GM19467 (cell line): ENCODE data around the gene LRP8.

Experiments used
- ATAC-seq: cut with Tn5 transposase; IDR thresholded peaks from one replicate; pipeline ENCODE4 v1.9.1; 2021; ENCODE audit warnings: mild to moderate bottlenecking, moderate library complexity; ENCODE audit not compliant: unreplicated experiment

The LRP8 gene

DNA sequence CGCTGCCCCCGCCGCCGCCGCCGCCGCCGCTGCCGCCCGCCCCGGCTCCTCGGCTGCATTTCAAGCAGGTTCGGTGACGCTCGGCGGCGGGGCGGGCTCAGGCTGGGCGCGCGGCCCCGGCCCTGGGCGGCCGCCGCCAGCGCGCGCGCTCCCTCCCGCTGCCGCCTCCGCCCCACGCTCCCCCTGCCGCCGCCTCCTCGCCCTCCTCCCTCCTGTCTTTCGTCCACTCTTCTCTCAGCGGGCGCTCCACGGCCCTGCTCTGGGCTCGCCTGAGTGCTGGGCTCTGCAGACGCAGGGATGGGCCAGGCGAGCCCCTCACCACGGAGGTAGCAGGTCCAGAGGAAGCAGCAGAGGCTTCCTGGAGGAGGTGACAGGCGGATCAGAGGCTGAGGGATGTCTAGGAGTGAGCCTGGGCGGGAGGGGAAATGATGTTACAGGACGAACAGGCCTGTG, at the start of gene LRP8:
LRP8 (minus strand) TSS at position 62 of the 453 bp plus-strand sequence. CDS start 158 bp downstream, outside the sequence.
- peak; percentile 37 for ATAC-seq

DNA sequence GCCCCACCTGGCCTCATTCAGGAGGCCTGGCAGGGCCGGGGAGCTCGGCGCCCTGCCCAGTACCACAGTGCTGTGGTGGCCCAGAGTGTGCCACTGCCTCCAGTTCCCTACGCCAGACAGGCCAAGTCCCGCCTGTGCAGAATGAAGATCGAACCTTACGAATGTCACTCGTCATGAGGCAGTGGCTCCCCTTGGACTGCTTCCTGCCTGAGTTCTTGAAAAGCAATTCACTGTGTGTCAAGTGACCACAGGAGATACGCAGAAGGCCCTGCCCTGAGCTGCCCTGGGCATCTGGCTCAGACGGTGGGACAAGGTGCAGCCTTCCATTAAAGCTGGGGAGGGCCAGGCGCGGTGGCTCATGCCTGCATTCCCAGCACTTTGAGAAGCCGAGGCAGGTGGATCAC, 49.6 kb upstream of the LRP8 start:
- ATAC-seq = no peak

DNA sequence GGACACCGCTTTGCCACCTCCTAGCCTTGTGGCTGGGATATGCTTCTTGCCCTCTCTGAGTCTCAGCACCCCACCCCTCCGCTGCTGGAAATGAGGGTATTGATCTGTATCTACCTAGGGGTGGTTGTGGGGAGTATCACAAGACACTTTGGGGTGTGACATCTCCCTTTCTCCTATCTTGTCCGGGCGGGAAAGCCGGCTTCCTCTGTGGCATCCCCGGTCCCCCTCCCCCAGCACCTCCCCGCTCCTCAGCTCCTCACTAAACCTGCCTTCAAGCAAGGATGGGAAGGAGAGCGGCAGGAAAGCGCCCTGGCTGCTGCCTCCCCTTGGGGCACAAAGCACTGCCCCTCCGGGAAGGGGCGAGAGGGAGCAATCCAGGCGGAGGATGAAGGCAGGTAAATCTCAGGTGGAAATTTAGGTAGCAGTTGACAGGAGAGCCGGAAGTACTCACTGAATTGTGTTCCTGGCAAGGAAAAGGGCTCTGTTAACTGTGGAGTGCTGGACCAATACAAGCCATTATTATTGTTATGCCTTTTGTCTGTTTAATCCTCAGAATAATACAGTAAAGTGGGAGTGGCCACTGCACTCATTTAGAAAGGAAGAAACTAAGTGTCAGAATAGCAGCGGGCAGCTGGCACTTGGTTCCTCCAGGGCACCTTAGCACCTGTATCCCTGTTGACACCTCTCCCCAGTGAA, 49.0 kb upstream of the LRP8 start:
- no peak for ATAC-seq

DNA sequence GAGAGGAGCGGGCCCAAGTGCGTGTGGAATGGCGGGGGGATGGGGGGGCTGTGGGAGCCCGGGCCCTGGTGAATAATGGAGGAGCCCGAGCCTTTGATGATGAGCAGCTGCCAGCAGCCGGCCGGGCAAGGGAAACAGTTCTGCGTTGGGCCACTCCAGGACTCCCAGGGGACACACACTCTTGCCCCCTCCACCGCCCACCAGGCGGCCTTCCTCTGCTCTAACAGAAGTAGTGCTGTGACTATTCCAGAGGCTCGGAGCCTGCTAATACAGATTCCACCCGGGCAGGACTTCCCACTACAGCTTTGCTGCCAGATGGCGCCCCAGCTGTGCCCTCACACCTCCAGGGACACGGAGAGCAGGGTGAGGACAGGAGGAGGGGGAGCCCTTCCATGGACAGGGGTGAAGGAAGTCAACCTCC, 48.2 kb upstream of the LRP8 start:
- ATAC-seq = no peak

DNA sequence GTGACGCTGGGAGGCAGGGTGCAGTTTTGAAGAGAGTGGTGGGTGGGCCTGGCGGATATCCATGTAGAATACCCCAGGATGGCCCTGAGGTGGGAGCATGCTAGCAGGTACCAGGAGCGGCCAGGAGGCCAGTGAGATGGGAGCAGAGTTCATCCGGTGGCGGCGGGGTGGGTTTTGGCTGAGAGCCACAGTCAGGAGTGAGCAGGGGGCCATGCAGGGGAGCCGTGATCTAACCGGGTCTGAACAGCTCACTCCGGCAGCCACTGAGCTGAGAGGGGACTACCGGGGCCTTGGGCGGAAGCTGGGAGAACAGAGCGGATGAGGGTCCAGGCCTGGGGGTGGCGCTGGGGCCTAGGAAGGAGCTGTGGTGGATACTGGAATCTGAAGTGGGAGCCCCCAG, 47.6 kb upstream of the LRP8 start:
- no peak for ATAC-seq

DNA sequence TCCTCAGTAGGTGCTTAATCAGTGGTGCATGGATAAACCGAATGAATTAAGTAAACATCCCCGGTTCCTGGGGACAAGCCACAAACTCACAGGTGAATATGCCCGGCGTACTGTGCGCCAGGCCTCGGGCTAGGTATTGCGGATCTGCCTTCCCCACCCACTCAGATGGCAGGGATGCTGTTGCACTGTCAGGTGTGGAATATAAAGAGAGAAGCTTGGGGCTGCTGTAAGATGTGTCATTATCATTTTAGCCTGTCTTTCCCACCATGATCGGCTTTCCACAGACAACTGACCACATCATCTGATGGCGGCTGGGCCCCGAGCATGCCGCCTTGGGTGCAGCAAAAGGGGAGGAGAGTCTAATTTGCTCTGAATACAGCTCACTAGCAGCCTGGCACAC, 45.4 kb upstream of the LRP8 start:
- no peak for ATAC-seq

DNA sequence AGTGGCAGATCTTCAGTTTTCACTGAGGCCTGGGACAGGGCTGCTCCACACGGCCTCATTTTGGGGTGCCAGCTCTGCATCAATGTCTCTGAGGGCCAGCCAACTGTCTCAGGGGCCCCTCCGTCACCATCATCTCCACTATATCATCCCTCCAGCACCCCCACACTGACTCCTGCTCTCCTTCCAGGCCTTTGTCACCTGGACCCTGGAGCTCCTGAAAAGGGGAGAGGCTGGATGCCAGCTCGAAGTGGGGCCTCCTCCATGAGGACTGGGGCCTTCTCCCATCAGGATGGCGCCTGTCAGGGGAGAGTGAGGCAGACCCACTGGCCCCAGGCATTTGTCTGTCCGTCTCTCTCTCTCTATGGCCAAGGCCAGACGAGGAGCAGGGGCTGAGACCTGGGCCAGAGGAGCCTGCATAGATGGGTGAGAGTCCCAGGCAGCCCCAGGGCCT, 44.7 kb upstream of the LRP8 start:
- ATAC-seq = no peak

DNA sequence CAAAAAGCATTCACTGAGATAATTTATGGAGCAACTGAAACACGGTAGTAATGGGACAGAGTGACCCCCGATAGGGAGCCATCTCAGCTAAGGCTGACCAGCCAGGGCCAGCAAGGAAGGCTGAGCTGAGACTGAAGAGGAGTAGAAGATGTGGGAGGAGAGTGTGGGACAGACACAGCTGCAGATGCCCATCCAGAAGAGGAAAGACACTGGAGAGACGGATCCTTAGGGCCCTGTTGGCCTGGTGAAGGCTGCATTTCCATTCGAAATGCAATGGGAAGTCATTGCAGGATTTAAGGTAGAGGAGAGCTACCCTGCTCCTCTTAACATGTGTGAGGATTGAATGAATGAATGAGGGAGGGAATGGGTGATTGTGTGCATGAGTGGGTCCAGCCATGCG, 44.0 kb upstream of the LRP8 start:
- no peak for ATAC-seq

DNA sequence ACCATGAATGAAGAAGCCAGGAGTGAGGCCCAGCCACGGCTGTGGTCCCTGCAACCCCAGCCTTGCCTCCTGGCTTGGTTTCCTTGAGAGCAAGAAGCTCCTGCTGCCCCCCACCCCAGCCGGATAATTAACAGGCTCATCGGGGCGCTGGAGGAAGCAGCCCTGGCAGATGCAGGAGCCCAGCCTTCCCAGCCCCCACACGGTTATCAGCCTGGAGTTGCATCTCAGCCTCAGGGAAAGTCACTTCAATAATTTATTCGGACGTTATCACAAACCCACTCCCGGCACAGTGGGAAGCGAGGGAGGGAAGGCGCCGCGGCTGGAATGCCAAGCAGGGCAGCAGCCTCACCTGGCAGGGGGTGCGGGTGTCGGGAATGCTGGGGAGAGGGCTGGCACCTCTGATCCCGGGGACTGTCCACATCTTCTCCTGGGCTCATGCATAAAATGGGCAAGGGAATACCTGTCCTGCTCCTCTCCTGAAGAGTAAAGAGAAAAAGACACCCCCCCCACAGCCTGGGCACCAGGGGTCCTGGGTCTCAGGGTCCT, 43.3 kb upstream of the LRP8 start:
- no peak for ATAC-seq

DNA sequence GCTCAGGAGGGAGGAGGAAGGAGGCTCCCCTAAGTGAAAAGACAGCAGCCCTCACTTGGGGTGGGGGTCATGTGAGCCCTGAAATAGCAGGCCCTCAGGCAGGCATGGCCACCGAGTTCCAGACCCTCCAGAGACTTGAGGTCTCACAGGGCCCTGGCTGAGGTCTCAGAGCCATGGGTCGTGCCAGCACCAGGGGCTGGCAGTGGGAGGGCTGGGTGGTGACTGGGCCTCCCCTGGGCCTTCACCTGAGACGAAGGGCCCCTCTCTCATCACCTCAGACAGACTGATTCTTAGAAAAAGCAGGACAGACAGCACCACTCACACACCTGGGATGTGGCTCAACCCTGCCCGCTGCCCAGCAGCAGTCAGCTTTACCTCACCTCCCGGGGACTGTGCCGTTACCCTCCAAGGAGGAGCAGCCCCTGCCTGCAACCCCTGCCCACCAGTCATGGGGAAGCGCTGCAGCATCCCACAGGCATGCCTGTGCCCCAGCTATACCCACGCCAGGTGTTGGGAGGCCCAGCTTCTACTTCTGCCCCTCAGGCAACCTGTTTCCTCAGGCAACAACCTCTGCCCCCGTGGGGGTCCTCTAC, 42.6 kb upstream of the LRP8 start:
- no peak for ATAC-seq

DNA sequence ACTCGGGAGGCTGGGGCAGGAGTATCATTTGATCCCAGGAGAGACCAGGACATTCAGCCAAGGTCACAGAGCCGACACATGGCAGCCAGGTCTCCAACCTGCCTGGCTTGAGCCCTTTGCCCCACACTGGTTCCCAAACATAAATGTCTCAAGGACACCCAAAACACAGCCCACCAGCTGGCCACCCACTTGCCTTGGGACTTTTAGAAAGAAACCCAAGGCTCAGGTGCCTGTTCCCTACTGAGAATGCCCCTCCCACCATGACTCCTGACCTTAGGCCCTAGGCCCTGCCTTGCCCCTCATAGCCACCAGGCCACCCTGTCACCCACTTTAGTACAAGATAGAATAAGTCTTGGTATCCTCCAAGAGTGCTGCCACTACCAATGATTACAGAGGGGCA, 41.9 kb upstream of the LRP8 start:
- no peak for ATAC-seq

DNA sequence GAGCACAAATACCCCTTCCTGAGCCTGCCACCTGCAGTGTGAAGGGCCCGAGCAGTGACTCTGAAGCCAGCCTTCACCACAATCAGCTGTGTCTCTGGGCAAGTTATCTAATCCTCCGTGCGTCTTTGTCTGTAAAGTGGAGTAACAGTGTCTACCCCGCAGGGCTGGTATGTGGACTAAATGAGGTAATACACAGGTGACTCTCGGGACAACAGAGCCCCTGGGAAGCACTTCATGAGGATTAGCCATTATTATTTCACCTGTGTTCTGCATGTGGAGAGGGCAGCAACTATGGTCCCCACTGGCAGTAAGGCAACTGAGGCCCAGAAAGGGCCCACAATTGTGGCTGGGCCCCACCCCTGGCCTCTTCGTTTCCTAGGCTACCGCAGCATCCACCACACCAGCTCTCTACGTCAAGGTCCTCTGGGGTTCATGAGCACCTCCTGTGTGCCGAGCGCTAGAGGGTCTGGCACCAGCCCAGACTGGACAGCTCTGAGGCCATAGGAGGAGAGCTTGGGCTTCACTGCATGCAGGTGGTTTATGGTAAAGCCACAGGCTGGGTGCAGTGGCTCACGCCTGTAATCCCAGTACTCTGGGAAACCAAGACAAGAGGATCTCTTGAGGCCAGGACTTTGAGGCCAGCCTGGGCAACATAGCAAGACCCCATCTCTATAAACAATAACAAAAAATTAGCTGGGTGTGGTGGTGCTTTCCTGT, 41.3 kb upstream of the LRP8 start:
- no peak for ATAC-seq

DNA sequence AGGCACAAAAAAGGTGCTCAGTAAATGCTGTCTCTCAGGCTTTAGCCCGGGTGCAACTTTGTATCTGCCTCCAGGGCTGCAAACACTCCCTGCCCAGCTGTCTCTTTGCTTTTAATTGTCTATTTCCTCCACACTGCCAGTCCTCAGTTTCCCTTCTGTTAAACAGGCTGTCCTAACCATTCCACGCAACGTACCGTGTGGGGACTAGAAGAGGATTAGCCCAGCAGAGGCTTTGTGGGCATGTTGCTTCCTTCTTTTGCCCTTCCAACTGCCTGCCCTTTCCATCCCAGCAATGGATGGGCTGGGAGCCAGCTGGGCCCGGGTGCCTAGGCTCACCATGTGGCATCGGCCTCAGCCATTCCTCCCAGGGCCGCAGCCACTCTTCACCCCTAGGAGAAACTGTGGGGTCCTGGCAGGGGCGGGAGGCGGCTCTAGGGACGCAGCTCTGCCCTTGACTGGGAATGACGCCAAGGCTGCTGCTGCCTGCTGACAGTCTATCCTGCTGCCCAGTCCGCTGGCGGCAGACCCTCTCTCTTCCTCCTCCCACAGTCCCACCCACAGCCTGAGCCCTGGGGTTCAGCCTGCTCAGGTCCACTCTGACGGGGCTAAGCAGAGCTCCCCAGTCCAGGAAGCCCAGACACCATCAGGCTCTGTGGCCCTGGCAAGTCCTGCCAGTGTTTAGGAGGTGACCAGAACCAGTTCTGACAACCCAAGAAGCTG, 40.6 kb upstream of the LRP8 start:
- ATAC-seq = no peak

DNA sequence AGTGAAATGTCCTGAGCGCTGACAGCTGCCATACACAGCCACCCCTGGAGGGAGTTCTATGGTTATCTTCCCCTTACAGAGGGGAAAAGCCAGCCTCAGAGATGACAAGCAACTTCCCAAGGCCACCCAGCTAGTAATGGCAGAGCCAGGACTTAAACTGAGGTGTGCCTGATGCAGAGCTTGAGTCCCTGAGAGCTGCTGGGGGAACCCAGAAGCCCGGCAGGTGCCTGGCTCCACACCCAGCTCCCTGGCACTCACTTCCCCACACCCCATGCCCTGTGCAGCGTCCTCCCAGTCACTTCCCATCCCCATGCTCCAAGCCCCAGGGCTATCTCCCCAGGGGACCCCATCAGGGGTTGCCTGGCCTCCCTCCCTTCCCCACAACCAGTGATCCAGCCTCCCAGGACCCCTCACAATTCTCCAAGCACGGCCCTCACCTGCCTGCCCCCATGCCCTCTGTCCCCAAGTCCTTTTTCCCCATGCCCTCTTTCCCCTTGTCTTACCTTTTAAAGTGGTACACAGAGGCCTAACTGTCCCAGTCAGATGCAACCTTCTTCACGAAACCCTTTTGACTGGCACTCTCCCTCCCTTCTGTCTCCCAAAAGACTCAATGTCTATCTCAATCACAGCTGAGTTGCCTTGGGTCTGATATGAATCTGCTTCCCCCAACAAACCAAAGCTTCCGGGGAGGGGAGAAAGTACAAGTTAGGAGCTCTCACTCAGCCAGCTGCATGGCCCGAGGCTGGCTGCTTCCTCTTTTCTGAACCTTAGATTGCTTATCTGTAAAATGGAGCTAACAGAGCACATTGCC, 39.8 kb upstream of the LRP8 start:
- ATAC-seq = peak; percentile 82

DNA sequence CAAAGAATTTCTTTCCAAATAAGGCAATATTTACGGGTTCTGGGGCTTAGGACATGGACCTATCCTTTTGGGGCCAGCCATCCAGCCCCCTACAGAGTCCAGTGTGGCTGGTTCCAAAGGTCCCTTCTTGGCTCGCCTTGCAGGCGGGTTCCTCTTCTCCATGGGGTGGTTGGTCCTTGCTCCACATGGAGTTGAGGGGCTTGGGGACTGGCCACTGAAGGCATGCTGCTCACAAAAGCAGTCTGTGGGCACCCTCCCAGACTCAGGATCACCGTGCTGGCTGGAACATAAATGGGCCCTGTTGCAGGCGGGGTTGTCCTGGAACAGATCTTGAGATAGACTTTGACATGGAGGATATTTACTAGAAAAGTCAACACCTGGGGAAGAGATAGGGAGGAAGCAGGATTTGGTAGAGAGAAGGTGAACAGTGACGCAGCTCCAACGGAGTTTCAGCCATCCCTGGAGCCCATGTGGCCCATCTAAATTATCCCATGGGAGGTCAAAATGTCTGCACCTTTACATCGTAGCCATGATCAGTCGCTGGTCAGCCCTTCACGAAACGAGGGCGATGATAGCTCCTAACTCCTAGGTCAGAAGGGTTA, 39.1 kb upstream of the LRP8 start:
- no peak for ATAC-seq

DNA sequence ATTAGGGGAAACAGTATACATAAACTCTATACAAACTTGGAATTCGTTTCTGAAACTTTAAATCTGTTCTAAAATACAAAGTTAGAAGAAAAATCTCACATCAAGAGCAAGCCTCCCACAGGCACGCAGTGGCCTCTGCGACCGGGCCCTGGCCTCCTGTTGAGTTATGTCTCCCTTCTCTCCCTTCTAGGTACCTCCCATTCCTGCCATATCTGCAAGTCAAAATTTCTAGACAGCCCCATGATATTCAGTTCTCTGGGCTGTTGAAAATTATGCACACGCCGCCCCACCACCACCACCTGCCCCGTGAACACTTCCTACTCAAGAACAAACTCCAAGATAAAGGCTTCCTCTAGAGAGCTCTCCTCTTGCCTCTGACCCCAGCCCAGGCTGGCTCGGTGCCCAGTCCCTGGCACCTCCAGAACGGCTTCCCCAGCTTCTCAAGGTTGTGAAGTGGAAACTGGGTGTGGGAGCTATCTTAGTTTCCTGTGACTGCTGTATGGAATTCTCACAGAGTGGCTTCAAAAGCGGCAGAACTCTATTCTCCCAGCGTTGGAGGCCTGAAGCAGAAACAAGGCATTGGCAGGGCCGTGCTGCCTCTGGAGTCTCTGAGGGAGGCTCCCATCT, 37.7 kb upstream of the LRP8 start:
- ATAC-seq = no peak

DNA sequence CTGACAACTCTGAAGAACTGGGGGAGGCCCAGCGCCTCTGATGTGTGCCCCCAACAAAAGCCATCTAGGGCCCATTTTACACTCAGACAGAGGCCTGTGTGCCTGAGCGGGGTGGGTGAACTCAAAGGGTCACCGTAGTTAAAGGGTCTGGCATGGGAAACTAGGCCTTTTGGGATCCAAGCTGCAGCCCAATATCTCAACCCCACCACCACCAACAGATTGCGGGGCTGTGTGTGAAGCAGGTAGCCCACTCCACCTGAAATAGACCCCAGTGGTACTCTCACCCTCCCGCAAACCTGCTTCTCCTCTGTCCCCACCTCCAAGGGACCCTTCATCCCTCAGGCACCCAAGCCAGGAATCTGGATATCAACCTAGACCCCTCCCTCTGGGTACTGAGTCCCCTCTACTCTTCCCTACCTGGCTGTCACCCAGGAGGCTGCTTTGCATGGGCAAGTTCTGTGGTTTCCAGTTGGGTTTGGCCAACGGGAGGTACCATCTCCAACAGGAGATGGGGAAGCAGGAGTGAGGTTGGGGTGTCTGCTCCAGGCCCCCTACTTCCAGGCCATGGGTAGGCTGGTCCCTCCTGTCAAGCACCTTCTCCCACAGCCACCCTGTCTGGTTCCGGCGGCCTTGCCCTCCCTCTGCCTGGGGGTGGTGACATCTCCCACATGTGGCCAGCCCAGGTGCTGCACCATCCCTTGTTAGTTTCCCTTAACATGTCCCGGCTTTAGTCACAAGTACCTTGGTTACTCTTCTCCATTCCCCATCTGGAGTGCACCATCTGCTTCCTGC, 35.2 kb upstream of the LRP8 start:
- no peak for ATAC-seq

DNA sequence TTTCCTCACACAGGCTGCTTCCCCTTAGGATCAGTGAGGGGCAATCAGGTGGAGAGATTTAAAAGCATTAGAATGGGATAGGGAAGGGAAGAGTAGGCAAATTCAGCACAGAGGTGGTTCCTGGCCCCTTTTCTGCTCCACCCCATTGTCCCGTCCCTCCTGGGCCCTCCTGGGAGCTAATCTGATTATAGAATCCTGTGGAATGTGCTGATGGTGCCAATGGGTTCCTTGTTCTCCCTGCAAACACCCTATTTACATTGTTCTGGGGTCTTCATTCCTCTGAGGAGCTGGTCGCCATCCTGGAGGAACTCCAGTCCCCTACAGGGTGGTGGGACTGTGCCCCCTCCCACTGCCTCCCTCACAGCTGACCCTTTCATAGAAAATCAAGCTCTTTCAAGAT, 34.4 kb upstream of the LRP8 start:
- no peak for ATAC-seq

DNA sequence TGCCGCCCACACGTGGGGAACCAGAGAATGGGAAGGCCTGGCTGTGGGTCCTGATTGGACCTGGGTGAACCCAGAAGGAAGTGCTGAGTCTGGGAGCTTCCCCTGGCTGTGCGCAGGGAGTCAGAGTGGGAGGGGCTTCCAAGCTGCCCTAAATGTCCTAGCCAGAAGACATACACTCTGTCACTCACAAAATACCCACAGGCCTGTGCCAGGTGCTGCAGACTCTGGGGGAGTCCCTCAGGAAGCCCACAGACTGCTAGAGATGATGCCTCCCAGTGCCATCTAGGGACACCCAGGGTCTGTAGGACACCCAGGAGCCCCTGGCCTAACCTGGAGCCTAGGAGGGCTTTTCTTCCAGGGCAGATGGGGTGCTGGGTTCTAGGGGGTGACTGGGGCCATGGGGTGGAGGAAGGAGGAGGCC, 33.7 kb upstream of the LRP8 start:
- ATAC-seq = no peak
